Measurements from ENCODE around the gene SCRN1.

Gene SCRN1

DNA sequence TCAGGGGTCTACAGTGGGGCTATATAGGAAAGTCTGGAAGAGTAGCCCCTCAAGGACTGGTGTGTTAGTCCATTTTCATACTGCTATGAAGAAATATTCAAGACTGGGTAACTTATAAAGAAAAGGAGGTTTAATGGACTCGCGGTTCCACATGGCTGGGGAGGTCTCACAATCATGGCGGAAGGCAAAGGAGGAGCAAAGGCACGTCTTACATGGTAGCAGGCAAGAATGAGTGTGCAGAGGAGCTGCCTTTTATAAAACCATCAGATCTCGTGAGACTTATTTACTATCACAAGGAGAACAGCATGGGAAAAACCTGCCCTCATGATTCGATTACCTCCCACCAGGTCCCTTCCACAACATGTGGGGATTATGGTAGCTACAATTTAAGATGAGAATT is 33.9 kb upstream of the SCRN1 start:
- Histone ChIP-seq H3K4me3 (replicated peaks; ENCODE audit: insufficient read depth, low read length) (no peak overlapping the region), H3K27ac (replicated peaks) (no peak overlapping the region), H3K27me3 (ENCODE audit: insufficient read depth, poor library complexity, severe bottlenecking) (no peaks in the 10 kb centered on the region)
- TF ChIP-seq POLR2AphosphoS5 (IDR thresholded peaks at IDR 0.05; ENCODE audit: low read depth): no peak
- TF ChIP-seq, protein P1, sequence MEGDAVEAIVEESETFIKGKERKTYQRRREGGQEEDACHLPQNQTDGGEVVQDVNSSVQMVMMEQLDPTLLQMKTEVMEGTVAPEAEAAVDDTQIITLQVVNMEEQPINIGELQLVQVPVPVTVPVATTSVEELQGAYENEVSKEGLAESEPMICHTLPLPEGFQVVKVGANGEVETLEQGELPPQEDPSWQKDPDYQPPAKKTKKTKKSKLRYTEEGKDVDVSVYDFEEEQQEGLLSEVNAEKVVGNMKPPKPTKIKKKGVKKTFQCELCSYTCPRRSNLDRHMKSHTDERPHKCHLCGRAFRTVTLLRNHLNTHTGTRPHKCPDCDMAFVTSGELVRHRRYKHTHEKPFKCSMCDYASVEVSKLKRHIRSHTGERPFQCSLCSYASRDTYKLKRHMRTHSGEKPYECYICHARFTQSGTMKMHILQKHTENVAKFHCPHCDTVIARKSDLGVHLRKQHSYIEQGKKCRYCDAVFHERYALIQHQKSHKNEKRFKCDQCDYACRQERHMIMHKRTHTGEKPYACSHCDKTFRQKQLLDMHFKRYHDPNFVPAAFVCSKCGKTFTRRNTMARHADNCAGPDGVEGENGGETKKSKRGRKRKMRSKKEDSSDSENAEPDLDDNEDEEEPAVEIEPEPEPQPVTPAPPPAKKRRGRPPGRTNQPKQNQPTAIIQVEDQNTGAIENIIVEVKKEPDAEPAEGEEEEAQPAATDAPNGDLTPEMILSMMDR (IDR thresholded peaks at IDR 0.05; ENCODE audit: insufficient read depth, low read length): no peak
- TF ChIP-seq, protein P2, sequence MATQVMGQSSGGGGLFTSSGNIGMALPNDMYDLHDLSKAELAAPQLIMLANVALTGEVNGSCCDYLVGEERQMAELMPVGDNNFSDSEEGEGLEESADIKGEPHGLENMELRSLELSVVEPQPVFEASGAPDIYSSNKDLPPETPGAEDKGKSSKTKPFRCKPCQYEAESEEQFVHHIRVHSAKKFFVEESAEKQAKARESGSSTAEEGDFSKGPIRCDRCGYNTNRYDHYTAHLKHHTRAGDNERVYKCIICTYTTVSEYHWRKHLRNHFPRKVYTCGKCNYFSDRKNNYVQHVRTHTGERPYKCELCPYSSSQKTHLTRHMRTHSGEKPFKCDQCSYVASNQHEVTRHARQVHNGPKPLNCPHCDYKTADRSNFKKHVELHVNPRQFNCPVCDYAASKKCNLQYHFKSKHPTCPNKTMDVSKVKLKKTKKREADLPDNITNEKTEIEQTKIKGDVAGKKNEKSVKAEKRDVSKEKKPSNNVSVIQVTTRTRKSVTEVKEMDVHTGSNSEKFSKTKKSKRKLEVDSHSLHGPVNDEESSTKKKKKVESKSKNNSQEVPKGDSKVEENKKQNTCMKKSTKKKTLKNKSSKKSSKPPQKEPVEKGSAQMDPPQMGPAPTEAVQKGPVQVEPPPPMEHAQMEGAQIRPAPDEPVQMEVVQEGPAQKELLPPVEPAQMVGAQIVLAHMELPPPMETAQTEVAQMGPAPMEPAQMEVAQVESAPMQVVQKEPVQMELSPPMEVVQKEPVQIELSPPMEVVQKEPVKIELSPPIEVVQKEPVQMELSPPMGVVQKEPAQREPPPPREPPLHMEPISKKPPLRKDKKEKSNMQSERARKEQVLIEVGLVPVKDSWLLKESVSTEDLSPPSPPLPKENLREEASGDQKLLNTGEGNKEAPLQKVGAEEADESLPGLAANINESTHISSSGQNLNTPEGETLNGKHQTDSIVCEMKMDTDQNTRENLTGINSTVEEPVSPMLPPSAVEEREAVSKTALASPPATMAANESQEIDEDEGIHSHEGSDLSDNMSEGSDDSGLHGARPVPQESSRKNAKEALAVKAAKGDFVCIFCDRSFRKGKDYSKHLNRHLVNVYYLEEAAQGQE (IDR thresholded peaks at IDR 0.05; ENCODE audit: insufficient replicate concordance, low read depth): no peak
- no peak for DNase-seq (ENCODE audit: low read depth in 1 of 2, low spot score in 1 of 2)

DNA sequence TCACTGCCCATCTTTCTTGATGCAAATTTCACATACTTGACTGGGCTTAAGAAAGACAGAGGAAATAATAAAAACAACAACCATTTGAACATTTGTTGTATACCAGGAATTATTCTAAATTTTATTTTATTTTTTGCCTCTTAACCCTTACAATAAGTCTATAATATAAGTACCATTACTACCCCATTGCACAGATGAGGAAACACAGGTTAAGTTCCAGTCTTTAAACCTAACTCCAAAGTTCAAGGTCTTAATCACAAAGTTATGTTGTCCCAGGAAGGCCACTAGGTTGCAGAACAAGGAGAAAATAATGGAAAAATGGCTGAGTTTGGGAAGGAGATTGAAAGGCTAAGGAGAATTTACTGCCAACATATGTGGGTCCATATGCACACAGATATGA is 33.4 kb upstream of the SCRN1 start:
- Histone ChIP-seq H3K27me3 (ENCODE audit: insufficient read depth, poor library complexity, severe bottlenecking) (no peaks in the 10 kb centered on the region), H3K27ac (replicated peaks) (no peak overlapping the region), H3K4me3 (replicated peaks; ENCODE audit: insufficient read depth, low read length) (no peak overlapping the region)
- no peak for DNase-seq (ENCODE audit: low read depth in 1 of 2, low spot score in 1 of 2)
- TF ChIP-seq POLR2AphosphoS5 (IDR thresholded peaks at IDR 0.05; ENCODE audit: low read depth) (no peak), GABPA (IDR thresholded peaks at IDR 0.05; ENCODE audit: low read depth) (no peak), SPI1 (IDR thresholded peaks at IDR 0.05; ENCODE audit: borderline replicate concordance, low read depth) (no peak)
- TF ChIP-seq, protein P1 (IDR thresholded peaks at IDR 0.05; ENCODE audit: insufficient read depth, low read length): no peak
- TF ChIP-seq, protein P2 (IDR thresholded peaks at IDR 0.05; ENCODE audit: insufficient replicate concordance, low read depth): no peak

DNA sequence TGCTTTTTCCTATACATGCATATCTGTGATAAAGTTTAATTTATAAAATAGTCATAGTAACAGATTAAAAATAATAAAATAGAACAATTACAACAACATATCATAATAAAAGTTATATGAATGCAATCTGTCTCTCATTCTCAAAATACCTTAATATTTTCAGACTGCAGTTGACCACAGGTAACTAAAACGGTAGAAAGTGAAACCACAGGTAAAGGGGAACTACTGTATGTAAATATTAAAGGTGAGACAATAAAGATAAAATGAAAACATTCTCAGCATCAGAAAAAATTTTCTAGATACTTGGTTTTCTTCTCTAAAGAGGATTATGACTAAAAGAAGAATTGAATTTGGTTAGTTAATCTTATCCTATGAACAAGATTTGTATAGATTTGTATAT is 30.9 kb upstream of the SCRN1 start:
- Histone ChIP-seq H3K4me3 (replicated peaks; ENCODE audit: insufficient read depth, low read length) (no peak overlapping the region), H3K27me3 (ENCODE audit: insufficient read depth, poor library complexity, severe bottlenecking) (no peaks in the 10 kb centered on the region), H3K27ac (replicated peaks) (no peak overlapping the region)
- TF ChIP-seq GABPA (IDR thresholded peaks at IDR 0.05; ENCODE audit: low read depth): no peak
- TF ChIP-seq POLR2AphosphoS5 (IDR thresholded peaks at IDR 0.05; ENCODE audit: low read depth): no peak
- TF ChIP-seq, protein P1 (IDR thresholded peaks at IDR 0.05; ENCODE audit: insufficient read depth, low read length): no peak
- TF ChIP-seq SPI1 (IDR thresholded peaks at IDR 0.05; ENCODE audit: borderline replicate concordance, low read depth): no peak
- TF ChIP-seq, protein P2 (IDR thresholded peaks at IDR 0.05; ENCODE audit: insufficient replicate concordance, low read depth): no peak
- DNase-seq (ENCODE audit: low read depth in 1 of 2, low spot score in 1 of 2): no peak
